Hepatocyte (in vitro differentiated cells): ENCODE data around the gene HOTAIR. TPM values are rescaled to one million over a fixed set of nuclear protein-coding genes. Genes with fewer than 3 reads are reported as not detected.

Experiments used
- DNase-seq: peaks from one replicate; pipeline ENCODE4 v3.0.0-alpha.2; 2016; ENCODE audit warnings: low spot score
- H2AFZ ChIP-seq: fragments of 200-600 bp; sonication (generic); 2 replicates; pipeline ENCODE4 v1.6.0; 2016; ENCODE audit warnings: antibody characterized with exemption, mild to moderate bottlenecking
- H3K27ac ChIP-seq: fragments of 200-600 bp; sonication (generic); 2 replicates; pipeline ENCODE4 v1.5.1; 2016; ENCODE audit warnings: mild to moderate bottlenecking
- H3K27me3 ChIP-seq: fragments of 200-600 bp; sonication (generic); 2 replicates; pipeline ENCODE4 v1.6.1; 2016
- H3K36me3 ChIP-seq: fragments of 200-600 bp; sonication (generic); replicated peaks from 2 replicates; pipeline ENCODE4 v1.5.1; 2016; ENCODE audit warnings: low read depth; ENCODE audit not compliant: insufficient read depth
- H3K4me1 ChIP-seq: fragments of 200-600 bp; sonication (generic); 2 replicates; pipeline ENCODE4 v1.5.1; 2016; ENCODE audit warnings: mild to moderate bottlenecking, moderate library complexity; ENCODE audit not compliant: insufficient read depth
- H3K4me2 ChIP-seq: fragments of 200-600 bp; sonication (generic); 2 replicates; pipeline ENCODE4 v1.6.0; 2016
- H3K4me3 ChIP-seq: fragments of 200-600 bp; sonication (generic); 2 replicates; pipeline ENCODE4 v1.5.1; 2016; ENCODE audit warnings: mild to moderate bottlenecking
- H3K79me2 ChIP-seq: fragments of 200-600 bp; sonication (generic); 2 replicates; pipeline ENCODE4 v1.6.0; 2017; ENCODE audit warnings: mild to moderate bottlenecking
- H3K9me2 ChIP-seq: fragments of 200-600 bp; sonication (generic); replicated peaks from 2 replicates; pipeline ENCODE4 v1.6.0; 2017; ENCODE audit warnings: mild to moderate bottlenecking; ENCODE audit not compliant: insufficient read depth
- H3K9me3 ChIP-seq: fragments of 200-600 bp; sonication (generic); 2 replicates; pipeline ENCODE4 v1.5.1; 2016; ENCODE audit warnings: low read depth, mild to moderate bottlenecking
- H4K20me1 ChIP-seq: fragments of 200-600 bp; sonication (generic); 2 replicates; pipeline ENCODE4 v1.6.0; 2016; ENCODE audit warnings: mild to moderate bottlenecking; ENCODE audit not compliant: insufficient read depth, poor library complexity, severe bottlenecking
- EZH2 ChIP-seq: fragments of 200-600 bp; sonication (generic); IDR thresholded peaks from 2 replicates; pipeline ENCODE4 v1.6.1; 2016; ENCODE audit warnings: antibody characterized with exemption, mild to moderate bottlenecking, borderline replicate concordance
- EZH2phosphoT487 ChIP-seq: fragments of 200-600 bp; sonication (generic); IDR thresholded peaks from one replicate; pipeline ENCODE4 v1.6.1; 2018; ENCODE audit warnings: antibody characterized with exemption, mild to moderate bottlenecking, low read depth, moderate library complexity; ENCODE audit not compliant: unreplicated experiment, severe bottlenecking
- WGBS: methylation state at CpG from one replicate; pipeline ENCODE4 v1.1.6; 2016; ENCODE audit warnings: low lambda C conversion rate; ENCODE audit errors: missing lambda C conversion rate; 5-methylcytosine and 5-hydroxymethylcytosine counted together
- polyA plus RNA-seq: library from polyadenylated mRNA; unstranded; fragments of >200 nt; fragmentation: Nextera tagmentation; extraction: Ambion mirVana; gene quantifications from 2 replicates; pipeline ENCODE4 v1.2.1, GENCODE V29; 2016
- total RNA-seq: library from RNA; depleted of rRNA; stranded (reverse); fragments of >200 nt; gene quantifications from 2 replicates; pipeline ENCODE4 v1.2.3, GENCODE V29; 2014
- TF ChIP-seq, protein P1 (sequence below): fragments of 200-600 bp; sonication (generic); IDR thresholded peaks from 2 replicates; pipeline ENCODE4 v1.5.1; 2016; ENCODE audit warnings: antibody characterized with exemption, mild to moderate bottlenecking; ENCODE audit not compliant: poor library complexity

HOTAIR gene
- total and polyA plus RNA-seq, 2 experiments from 2014 or later: 0.82 to 0.90 TPM

DNA sequence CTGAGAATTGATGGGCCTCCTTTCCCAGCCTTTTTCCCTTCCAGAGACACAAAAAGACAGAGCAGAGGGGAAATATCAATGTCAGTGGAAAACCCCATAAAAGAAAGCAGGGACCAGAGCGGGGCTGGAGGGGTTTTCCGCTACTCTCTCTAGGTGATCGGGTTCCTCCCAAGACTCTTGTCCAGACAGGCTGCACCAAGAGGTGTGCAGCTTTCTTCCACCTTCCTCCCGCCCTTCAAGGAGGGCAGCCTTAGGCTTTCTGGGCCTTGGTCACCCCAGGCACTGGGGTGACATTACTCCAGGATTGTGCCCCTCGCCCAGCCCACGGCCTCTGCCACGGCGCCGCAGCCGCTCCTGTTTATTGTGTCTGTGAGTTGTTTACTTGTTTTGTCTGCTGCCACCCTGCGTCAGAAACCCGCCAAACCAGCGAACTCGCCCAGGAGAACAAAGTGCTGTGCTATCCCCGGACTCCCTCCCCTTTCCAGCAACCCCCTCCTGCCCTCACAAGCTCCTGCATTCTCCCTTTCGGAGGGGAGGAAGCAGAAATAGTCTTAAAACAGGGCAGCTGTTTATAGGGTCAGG lies 46.8 kb upstream of the HOTAIR start:
- Histone ChIP-seq H3K27ac (peak overlapping the region; percentile 34), H3K4me3 (no peak overlapping the region)
- 13% methylated on average over 16 of the region's 16 CpGs for WGBS

DNA sequence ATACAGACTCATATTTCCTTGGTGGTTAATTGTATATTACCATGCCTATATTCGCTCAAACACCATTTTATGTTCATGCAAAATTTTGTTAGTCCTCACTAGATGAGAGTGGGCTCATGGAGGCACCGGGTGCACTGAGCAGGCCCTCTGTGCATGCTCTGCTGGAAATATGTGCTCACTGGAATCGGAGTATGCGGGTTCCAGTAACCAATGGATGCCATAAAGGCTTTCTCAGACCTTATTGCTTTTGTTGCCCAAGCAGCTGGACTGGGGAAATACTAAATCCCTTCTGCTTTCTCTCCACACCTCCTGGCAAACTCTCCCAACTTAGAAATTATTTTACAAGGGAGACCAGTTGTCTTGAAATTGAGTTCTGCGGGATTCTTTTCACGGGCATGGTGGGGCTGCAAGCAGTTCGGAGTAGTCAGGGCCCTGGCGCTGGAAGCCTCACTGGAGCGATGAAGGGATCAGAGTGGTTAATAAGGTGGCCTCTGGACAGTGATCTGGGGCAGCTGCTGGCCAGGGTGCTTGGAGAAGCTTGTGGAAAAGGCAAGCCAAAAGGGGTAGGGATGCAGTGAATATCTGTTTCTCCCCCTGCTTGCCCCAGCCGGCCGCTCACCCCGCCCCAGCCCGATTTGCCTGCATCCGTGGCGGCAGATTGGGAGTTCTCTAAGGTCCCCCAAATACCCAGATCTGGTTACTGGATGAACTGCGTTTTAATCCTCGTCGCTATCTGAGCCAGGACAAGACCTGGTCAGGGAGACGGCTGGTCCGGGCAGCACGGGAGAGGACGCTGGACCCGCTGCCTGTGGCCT lies 46.0 kb upstream of the HOTAIR start:
- no peaks in the 10 kb centered on the region for H3K9me3 ChIP-seq
- TF ChIP-seq, protein P1, sequence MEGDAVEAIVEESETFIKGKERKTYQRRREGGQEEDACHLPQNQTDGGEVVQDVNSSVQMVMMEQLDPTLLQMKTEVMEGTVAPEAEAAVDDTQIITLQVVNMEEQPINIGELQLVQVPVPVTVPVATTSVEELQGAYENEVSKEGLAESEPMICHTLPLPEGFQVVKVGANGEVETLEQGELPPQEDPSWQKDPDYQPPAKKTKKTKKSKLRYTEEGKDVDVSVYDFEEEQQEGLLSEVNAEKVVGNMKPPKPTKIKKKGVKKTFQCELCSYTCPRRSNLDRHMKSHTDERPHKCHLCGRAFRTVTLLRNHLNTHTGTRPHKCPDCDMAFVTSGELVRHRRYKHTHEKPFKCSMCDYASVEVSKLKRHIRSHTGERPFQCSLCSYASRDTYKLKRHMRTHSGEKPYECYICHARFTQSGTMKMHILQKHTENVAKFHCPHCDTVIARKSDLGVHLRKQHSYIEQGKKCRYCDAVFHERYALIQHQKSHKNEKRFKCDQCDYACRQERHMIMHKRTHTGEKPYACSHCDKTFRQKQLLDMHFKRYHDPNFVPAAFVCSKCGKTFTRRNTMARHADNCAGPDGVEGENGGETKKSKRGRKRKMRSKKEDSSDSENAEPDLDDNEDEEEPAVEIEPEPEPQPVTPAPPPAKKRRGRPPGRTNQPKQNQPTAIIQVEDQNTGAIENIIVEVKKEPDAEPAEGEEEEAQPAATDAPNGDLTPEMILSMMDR: no peak
- peak; percentile 18 for TF ChIP-seq EZH2phosphoT487
- no peak overlapping the region for H3K4me3 ChIP-seq
- H4K20me1 ChIP-seq: no peaks in the 10 kb centered on the region
- WGBS: 35% methylated on average over 23 of the region's 23 CpGs
- peak overlapping the region; percentile 90 for H3K4me2 ChIP-seq
- H3K36me3 ChIP-seq: no peaks in the 10 kb centered on the region
- H2AFZ ChIP-seq: no peak overlapping the region
- H3K27ac ChIP-seq: peak overlapping the region; percentile 97
- H3K4me1 ChIP-seq: peaks cover 16% of the 10 kb centered on the region
- no peaks in the 10 kb centered on the region for H3K9me2 ChIP-seq
- peaks cover 82% of the 10 kb centered on the region for H3K27me3 ChIP-seq
- H3K79me2 ChIP-seq: peaks cover 59% of the 10 kb centered on the region
- DNase-seq: no peak

More for the DNA sequence above, 46.8 kb upstream of the HOTAIR start:
- Histone ChIP-seq H3K4me2 (peak overlapping the region; percentile 90), H3K4me1 (peaks cover 23% of the 10 kb centered on the region), H3K79me2 (peaks cover 63% of the 10 kb centered on the region), H3K27me3 (peaks cover 86% of the 10 kb centered on the region), H3K9me3 (no peaks in the 10 kb centered on the region), H4K20me1 (no peaks in the 10 kb centered on the region), H3K9me2 (no peaks in the 10 kb centered on the region), H3K36me3 (no peaks in the 10 kb centered on the region), H2AFZ (no peak overlapping the region)
- TF ChIP-seq, protein P1: peak; percentile 21
- TF ChIP-seq EZH2: no peak
- no peak for DNase-seq

DNA sequence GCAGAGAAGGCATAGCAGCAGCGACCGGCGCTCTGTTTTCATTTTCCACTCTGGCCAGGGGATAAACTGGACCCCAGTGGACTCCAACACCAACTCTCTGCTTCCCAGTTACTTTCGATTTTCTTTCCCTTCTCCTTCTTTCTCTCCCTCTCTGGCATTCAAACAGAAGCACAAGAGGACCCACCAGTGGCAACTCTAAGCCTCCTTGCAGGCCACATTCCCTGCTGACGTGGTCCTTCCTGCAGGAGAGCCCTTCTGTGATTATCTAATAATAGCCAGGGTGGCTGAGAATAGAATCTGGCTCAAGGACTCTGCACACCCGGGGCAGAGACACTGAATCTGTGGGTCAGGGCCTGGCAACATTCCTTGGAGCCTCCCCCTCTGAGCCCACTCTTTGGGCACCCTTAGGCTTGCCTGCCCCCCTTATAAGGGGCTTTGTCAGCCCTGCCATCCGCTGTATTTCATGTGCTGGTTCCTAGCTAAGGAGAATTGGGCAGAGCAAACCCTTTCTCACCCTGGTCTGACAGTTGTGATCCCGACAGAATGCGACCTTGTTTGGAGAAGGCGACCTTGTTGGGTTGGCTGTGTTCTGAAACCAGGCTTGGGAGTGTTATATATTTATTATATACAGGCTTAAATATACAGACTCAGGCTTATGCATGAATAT lies 45.3 kb upstream of the HOTAIR start:
- Histone ChIP-seq H3K4me1 (peaks cover 13% of the 10 kb centered on the region), H3K36me3 (no peaks in the 10 kb centered on the region), H3K9me3 (no peaks in the 10 kb centered on the region), H4K20me1 (no peaks in the 10 kb centered on the region), H3K79me2 (peaks cover 55% of the 10 kb centered on the region), H3K4me3 (no peak overlapping the region), H3K9me2 (no peaks in the 10 kb centered on the region), H3K4me2 (peak overlapping the region; percentile 90), H2AFZ (no peak overlapping the region), H3K27ac (peak overlapping the region; percentile 97), H3K27me3 (peaks cover 82% of the 10 kb centered on the region)
- no peak for TF ChIP-seq EZH2phosphoT487
- peak; percentile 7 for TF ChIP-seq EZH2
- TF ChIP-seq, protein P1: no peak
- no peak for DNase-seq
- 33% methylated on average over 10 of the region's 10 CpGs for WGBS
